CD14-positive monocyte (primary cell): Measurements from ENCODE around the gene GATA3. TPM values are rescaled to one million over a fixed set of nuclear protein-coding genes. Genes with fewer than 3 reads are reported as not detected.

Experiments
- DNase-seq, 3 donors: peaks; one replicate each; pipeline ENCODE4 v3.0.0-alpha.2; 2011 to 2022
- H2AFZ ChIP-seq: 2 replicates; pipeline ENCODE4 v1.6.0; 2012; ENCODE audit warnings: mild to moderate bottlenecking, low read depth, low read length, inconsistent platforms; ENCODE audit not compliant: insufficient read depth, poor library complexity, severe bottlenecking
- H3K27ac ChIP-seq, 2 donors: 1 replicate in 1 of 2; 2 replicates in 1 of 2; pipeline ENCODE4 v1.5.1; 2012 to 2013; ENCODE audit warnings: low read length in 2 of 2, control low read depth in 1 of 2, inconsistent platforms in 1 of 2, low read depth in 1 of 2, mild to moderate bottlenecking in 1 of 2
- H3K27me3 ChIP-seq, 2 donors: one replicate each; pipeline versions ENCODE4 v1.6.0 to v1.6.1; 2011 to 2013; ENCODE audit warnings: low read length in 2 of 2; ENCODE audit not compliant: control insufficient read depth in 2 of 2, insufficient read depth in 2 of 2
- H3K36me3 ChIP-seq, 2 donors: replicated peaks in 1 of 2; 1 replicate in 1 of 2; 2 replicates in 1 of 2; pipeline versions ENCODE4 v1.5.1 to v1.6.1; 2012 to 2013; ENCODE audit warnings: low read length in 2 of 2, control low read depth in 1 of 2, inconsistent platforms in 1 of 2, mild to moderate bottlenecking in 1 of 2; ENCODE audit not compliant: insufficient read depth in 2 of 2, control insufficient read depth in 1 of 2
- H3K4me1 ChIP-seq, 2 donors: 1 replicate in 1 of 2; 2 replicates in 1 of 2; pipeline versions ENCODE4 v1.5.1 to v1.6.1; 2012 to 2013; ENCODE audit warnings: low read length in 2 of 2, control low read depth in 1 of 2, inconsistent platforms in 1 of 2, mild to moderate bottlenecking in 1 of 2, moderate library complexity in 1 of 2; ENCODE audit not compliant: insufficient read depth in 2 of 2, control insufficient read depth in 1 of 2
- H3K4me2 ChIP-seq: replicated peaks from 2 replicates; pipeline ENCODE3; 2012; ENCODE audit warnings: low read length, moderate library complexity, mild to moderate bottlenecking; ENCODE audit not compliant: poor library complexity, severe bottlenecking; ENCODE audit errors: extremely low read depth
- H3K4me3 ChIP-seq, 3 experiments: fragments of 200-600 bp in 1 of 3; sonication (generic) in 1 of 3; replicated peaks in 1 of 3; 1 replicate in 2 of 3; 2 replicates in 1 of 3; pipeline ENCODE4 v1.5.1; 2011 to 2013; ENCODE audit warnings: low read length in 3 of 3, mild to moderate bottlenecking in 3 of 3, control low read depth in 2 of 3, low read depth in 2 of 3, inconsistent platforms in 1 of 3, moderate library complexity in 1 of 3
- H3K79me2 ChIP-seq: 2 replicates; pipeline ENCODE4 v1.6.0; 2012; ENCODE audit warnings: mild to moderate bottlenecking, control low read depth, inconsistent platforms, low read length, moderate library complexity; ENCODE audit not compliant: insufficient read depth
- H3K9ac ChIP-seq: 2 replicates; pipeline ENCODE4 v1.6.0; 2017; ENCODE audit warnings: low read length, mild to moderate bottlenecking; ENCODE audit not compliant: insufficient read depth, poor library complexity, severe bottlenecking
- H3K9me3 ChIP-seq, 2 donors: replicated peaks in 1 of 2; 1 replicate in 1 of 2; 2 replicates in 1 of 2; pipeline versions ENCODE4 v1.5.1 to v1.6.1; 2012 to 2013; ENCODE audit warnings: low read length in 2 of 2, control low read depth in 1 of 2; ENCODE audit not compliant: control insufficient read depth in 1 of 2, insufficient read depth in 1 of 2
- H4K20me1 ChIP-seq: 2 replicates; pipeline ENCODE4 v1.6.0; 2012; ENCODE audit warnings: mild to moderate bottlenecking, low read length, control low read depth, moderate library complexity; ENCODE audit not compliant: insufficient read depth
- H3K27ac Mint-ChIP-seq, 7 donors: one replicate each; pipeline ENCODE4 v1.8.0; 2020; ENCODE audit warnings: mild to moderate bottlenecking in 7 of 7, mixed read lengths in 7 of 7, moderate library complexity in 6 of 7, inconsistent platforms in 2 of 7
- H3K27me3 Mint-ChIP-seq, 3 donors: one replicate each; pipeline ENCODE4 v1.8.0; 2021 to 2022; ENCODE audit warnings: low read depth in 3 of 3, mild to moderate bottlenecking in 3 of 3, mixed read lengths in 3 of 3, moderate library complexity in 3 of 3, inconsistent platforms in 1 of 3
- H3K36me3 Mint-ChIP-seq, 2 donors: one replicate each; pipeline ENCODE4 v1.8.0; 2020; ENCODE audit warnings: mixed read lengths in 2 of 2, inconsistent platforms in 1 of 2, mild to moderate bottlenecking in 1 of 2
- H3K4me1 Mint-ChIP-seq: one replicate; pipeline ENCODE4 v1.8.0; 2020; ENCODE audit warnings: mild to moderate bottlenecking, mixed read lengths
- H3K4me3 Mint-ChIP-seq, 2 donors: one replicate each; pipeline ENCODE4 v1.8.0; 2020; ENCODE audit warnings: mild to moderate bottlenecking in 2 of 2, mixed read lengths in 2 of 2, moderate library complexity in 1 of 2
- H3K9me3 Mint-ChIP-seq, 7 donors: one replicate each; pipeline ENCODE4 v1.8.0; 2020 to 2022; ENCODE audit warnings: mixed read lengths in 7 of 7, mild to moderate bottlenecking in 6 of 7, moderate library complexity in 6 of 7, inconsistent platforms in 2 of 7
- CTCF ChIP-seq: fragments of 200-600 bp; IDR thresholded peaks from one replicate; pipeline ENCODE4 v1.8.0; 2022; ENCODE audit warnings: antibody characterized with exemption, mild to moderate bottlenecking
- WGBS: methylation state at CpG from one replicate; pipeline ENCODE4 v1.1.5; 2013; ENCODE audit warnings: missing lambda C conversion rate; ENCODE audit not compliant: insufficient coverage; 5-methylcytosine and 5-hydroxymethylcytosine counted together
- intact Hi-C, 2 donors: fragments of 100-400 bp; cut with micrococcal nuclease; formaldehyde crosslinking; loops; one replicate each; pipeline versions ENCODE4 v1.15.0 to v1.15.1; 2023
- polyA plus RNA-seq, 3 donors: library from polyadenylated mRNA; depleted of rRNA in 1 of 3; unstranded in 2 of 3; stranded (reverse) in 1 of 3; fragments of 300-500 nt in 2 of 3; fragments of >200 nt in 1 of 3; fragmentation: Illumina TruSeq in 2 of 3; gene quantifications; 1 replicate in 2 of 3; 2 replicates in 1 of 3; pipeline ENCODE4 v1.2.3, GENCODE V29; 2012 to 2021

Gene GATA3
- polyA plus RNA-seq, 3 donors: 0.07 to 0.08 TPM; not detected in 1

- peaks cover 3% of the 10 kb centered on the region for H3K4me1 Mint-ChIP-seq
- WGBS: 98% methylated on average over 23 of the region's 38 CpGs
- no peak overlapping the region for H3K4me3 Mint-ChIP-seq
- H2AFZ ChIP-seq: no peak overlapping the region
- H3K27me3 ChIP-seq: no peaks in the 10 kb centered on the region
- peaks cover 33 to 48% of the 10 kb centered on the region in 2 donors for H3K36me3 Mint-ChIP-seq
- H3K4me2 ChIP-seq: no peak overlapping the region
- H3K9me3 Mint-ChIP-seq: peaks cover 5 to 20% (median 9%) of the 10 kb centered on the region in 7 donors
- H3K36me3 ChIP-seq: peaks cover 12 to 60% of the 10 kb centered on the region in 2 donors
- intact Hi-C loops: no loop called here
- peaks cover 6 to 13% of the 10 kb centered on the region in 2 donors for H3K9me3 ChIP-seq
- no peak overlapping the region for H3K27ac Mint-ChIP-seq
- H4K20me1 ChIP-seq: no peaks in the 10 kb centered on the region
- no peak overlapping the region for H3K4me3 ChIP-seq
- H3K9ac ChIP-seq: no peak overlapping the region
- no peak overlapping the region for H3K27ac ChIP-seq
- no peak for DNase-seq
- no peak for TF ChIP-seq CTCF
- H3K79me2 ChIP-seq: no peaks in the 10 kb centered on the region
- H3K4me1 ChIP-seq: no peaks in the 10 kb centered on the region
- no peaks in the 10 kb centered on the region for H3K27me3 Mint-ChIP-seq
Measured at GRCh38 chr10:8009031-8009430, 45.5 kb upstream of the GATA3 start.

DNA sequence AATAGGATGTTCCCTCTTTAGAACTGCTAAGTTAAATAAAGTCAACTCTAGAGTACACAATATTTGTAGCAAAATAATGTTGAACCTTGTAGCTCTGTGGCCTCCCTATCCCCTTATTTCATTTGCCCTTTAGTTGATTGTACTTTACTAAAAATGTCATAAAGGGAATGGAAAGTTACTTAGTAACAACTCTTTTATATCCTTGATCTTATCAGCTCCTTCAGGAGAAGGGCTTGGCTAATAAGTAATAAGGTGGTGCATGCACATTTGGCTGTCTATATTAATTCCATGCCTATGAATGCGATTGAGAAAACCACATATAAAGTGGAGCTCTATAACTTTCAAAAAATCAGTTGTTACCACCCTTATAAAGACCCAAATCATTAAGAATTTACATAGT lies 41.5 kb upstream of the GATA3 start:
- H4K20me1 ChIP-seq: no peaks in the 10 kb centered on the region
- TF ChIP-seq CTCF: no peak
- H3K27ac ChIP-seq: no peak overlapping the region
- DNase-seq: no peak
- H3K4me1 ChIP-seq: no peaks in the 10 kb centered on the region
- H3K9ac ChIP-seq: no peak overlapping the region
- H2AFZ ChIP-seq: no peak overlapping the region
- peaks cover 28 to 66% of the 10 kb centered on the region in 2 donors for H3K36me3 ChIP-seq
- no peaks in the 10 kb centered on the region for H3K4me1 Mint-ChIP-seq
- no peak overlapping the region for H3K27ac Mint-ChIP-seq
- H3K79me2 ChIP-seq: no peaks in the 10 kb centered on the region
- no CpG with 5 or more reads among the region's 1 CpG for WGBS
- no peaks in the 10 kb centered on the region for H3K9me3 Mint-ChIP-seq
- intact Hi-C loops: no loop called here
- no peak overlapping the region for H3K4me3 ChIP-seq
- H3K27me3 Mint-ChIP-seq: no peaks in the 10 kb centered on the region
- H3K9me3 ChIP-seq: no peaks in the 10 kb centered on the region
- H3K27me3 ChIP-seq: no peaks in the 10 kb centered on the region
- no peak overlapping the region for H3K4me2 ChIP-seq
- H3K36me3 Mint-ChIP-seq: peaks cover 54 to 57% of the 10 kb centered on the region in 2 donors
- H3K4me3 Mint-ChIP-seq: no peak overlapping the region
